WTC11 (cell line): ENCODE measurements around the gene EIF4G1.

Experiments used
- CTCF ChIP-seq: fragments of 200-600 bp; IDR thresholded peaks from 2 replicates; pipeline ENCODE4 v1.8.0; 2022; ENCODE audit warnings: antibody characterized with exemption
- NFYB ChIP-seq: sonication (generic); formaldehyde crosslinking; conservative IDR thresholded peaks from 2 replicates; pipeline ENCODE4 v1.8.0; 2022; ENCODE audit warnings: low read depth, missing genetic modification reagents

DNA sequence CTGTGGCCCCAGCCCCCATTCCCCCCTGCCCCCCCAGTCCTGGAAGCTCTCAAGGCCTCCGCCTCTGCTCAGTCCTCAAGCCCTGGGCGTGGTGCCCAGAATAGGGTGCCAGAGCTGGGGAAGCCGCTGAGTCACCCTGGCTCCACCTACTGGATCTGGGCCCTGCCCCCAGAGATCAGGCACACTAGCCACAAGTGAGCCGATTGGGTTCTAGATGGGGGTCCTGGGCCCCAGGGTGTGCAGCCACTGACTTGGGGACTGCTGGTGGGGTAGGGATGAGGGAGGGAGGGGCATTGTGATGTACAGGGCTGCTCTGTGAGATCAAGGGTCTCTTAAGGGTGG, 5.7 kb downstream of the EIF4G1 start:
- TF ChIP-seq NFYB (CRISPR knock-in tag) = no peak
- TF ChIP-seq CTCF = no peak
